KMS-11 (cell line): ENCODE results near the gene FAR2.

ENCODE experiments used
- H2AFZ ChIP-seq: fragments of 200-600 bp; sonication (generic); 2 replicates; pipeline ENCODE4 v1.6.1; 2016; ENCODE audit warnings: antibody characterized with exemption, mixed run types, low read depth
- H3K27ac ChIP-seq: fragments of 200-600 bp; sonication (generic); 2 replicates; pipeline ENCODE4 v1.6.1; 2016; ENCODE audit warnings: mild to moderate bottlenecking, mixed run types
- H3K27me3 ChIP-seq: fragments of 200-600 bp; sonication (generic); 2 replicates; pipeline ENCODE4 v1.6.1; 2017; ENCODE audit warnings: mild to moderate bottlenecking, low read depth, mixed run types, moderate library complexity; ENCODE audit not compliant: insufficient read depth
- H3K36me3 ChIP-seq: fragments of 200-600 bp; sonication (generic); 2 replicates; pipeline ENCODE4 v1.6.1; 2017; ENCODE audit warnings: mild to moderate bottlenecking, mixed run types; ENCODE audit not compliant: insufficient read depth
- H3K4me1 ChIP-seq: fragments of 200-600 bp; sonication (generic); 2 replicates; pipeline ENCODE4 v1.6.1; 2016; ENCODE audit warnings: mild to moderate bottlenecking, low read depth, mixed run types; ENCODE audit not compliant: poor library complexity, severe bottlenecking
- H3K4me2 ChIP-seq: fragments of 200-600 bp; sonication (generic); 2 replicates; pipeline ENCODE4 v1.7.0; 2016; ENCODE audit warnings: mild to moderate bottlenecking, mixed run types
- H3K4me3 ChIP-seq: fragments of 200-600 bp; sonication (generic); IDR thresholded peaks from 2 replicates; pipeline ENCODE4 v1.6.1; 2017; ENCODE audit warnings: low read depth, low read length, mixed read lengths; ENCODE audit not compliant: insufficient read depth
- H3K79me2 ChIP-seq: fragments of 200-600 bp; sonication (generic); 2 replicates; pipeline ENCODE4 v1.6.1; 2016; ENCODE audit warnings: low read depth, mixed run types; ENCODE audit not compliant: insufficient read depth
- H3K9ac ChIP-seq: fragments of 200-600 bp; sonication (generic); 2 replicates; pipeline ENCODE4 v1.6.1; 2016; ENCODE audit warnings: mild to moderate bottlenecking, mixed run types
- H4K20me1 ChIP-seq: fragments of 200-600 bp; sonication (generic); 2 replicates; pipeline ENCODE4 v1.6.1; 2016; ENCODE audit warnings: mild to moderate bottlenecking, mixed run types; ENCODE audit not compliant: insufficient read depth
- CTCF ChIP-seq: fragments of 200-600 bp; sonication (generic); conservative IDR thresholded peaks from 2 replicates; pipeline ENCODE4 v1.6.1; 2017; ENCODE audit warnings: low read depth, mild to moderate bottlenecking, antibody characterized with exemption, low read length, moderate library complexity, mixed read lengths

FAR2 gene

GRCh38 chr12:29346769-29347421, 197.8 kb downstream of the FAR2 start:
- H3K36me3 ChIP-seq: no peaks in the 10 kb centered on the region
- no peak for TF ChIP-seq CTCF

GRCh38 chr12:29350080-29350479, 201.0 kb downstream of the FAR2 start:
- no peak overlapping the region for H3K9ac ChIP-seq
- H4K20me1 ChIP-seq: no peaks in the 10 kb centered on the region
- H3K79me2 ChIP-seq: no peaks in the 10 kb centered on the region
- no peaks in the 10 kb centered on the region for H3K36me3 ChIP-seq
- no peak overlapping the region for H2AFZ ChIP-seq
- TF ChIP-seq CTCF: no peak
- H3K4me3 ChIP-seq: no peak overlapping the region
- H3K4me2 ChIP-seq: no peak overlapping the region
- H3K27ac ChIP-seq: no peak overlapping the region
- no peaks in the 10 kb centered on the region for H3K27me3 ChIP-seq
- H3K4me1 ChIP-seq: no peaks in the 10 kb centered on the region

More at GRCh38 chr12:29346769-29347421, 197.8 kb downstream of the FAR2 start:
- Histone ChIP-seq H3K9ac (no peak overlapping the region), H3K79me2 (no peaks in the 10 kb centered on the region), H2AFZ (no peak overlapping the region), H3K27ac (no peak overlapping the region), H3K4me1 (no peaks in the 10 kb centered on the region), H3K27me3 (no peaks in the 10 kb centered on the region), H3K4me2 (no peak overlapping the region), H3K4me3 (no peak overlapping the region), H4K20me1 (no peaks in the 10 kb centered on the region)

GRCh38 chr12:29354954-29355353, 205.9 kb downstream of the FAR2 start:
- no peak overlapping the region for H3K4me2 ChIP-seq
- no peaks in the 10 kb centered on the region for H3K27me3 ChIP-seq
- no peak overlapping the region for H3K9ac ChIP-seq
- no peak overlapping the region for H3K4me3 ChIP-seq
- no peaks in the 10 kb centered on the region for H3K79me2 ChIP-seq
- H3K27ac ChIP-seq: no peak overlapping the region
- no peaks in the 10 kb centered on the region; the same call in 1 of the 2 replicates for H3K36me3 ChIP-seq
- no peaks in the 10 kb centered on the region for H4K20me1 ChIP-seq
- H2AFZ ChIP-seq: no peak overlapping the region
- no peaks in the 10 kb centered on the region for H3K4me1 ChIP-seq
- TF ChIP-seq CTCF: no peak

DNA sequence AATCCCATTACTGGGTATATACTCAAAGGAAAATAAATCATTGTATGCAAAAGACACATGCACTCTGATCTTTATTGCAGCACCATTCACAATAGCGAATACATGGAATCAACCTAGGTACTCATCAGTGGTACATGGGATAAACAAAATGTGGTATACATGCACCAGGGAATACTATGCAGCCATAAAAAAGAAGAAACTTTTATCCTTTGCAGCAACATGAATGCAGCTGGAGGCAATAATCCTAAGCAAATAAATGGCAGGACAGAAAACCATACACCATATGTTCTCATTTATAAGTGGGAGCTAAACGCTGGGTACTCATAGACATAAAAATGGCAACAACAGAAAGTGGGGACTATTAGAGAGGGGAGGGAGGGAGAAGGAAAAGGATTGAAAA, 216.0 kb downstream of the FAR2 start:
- Histone ChIP-seq H3K4me1 (no peaks in the 10 kb centered on the region), H4K20me1 (no peaks in the 10 kb centered on the region), H2AFZ (no peak overlapping the region), H3K36me3 (peaks cover 4% of the 10 kb centered on the region), H3K79me2 (no peaks in the 10 kb centered on the region), H3K4me3 (no peak overlapping the region), H3K27me3 (no peaks in the 10 kb centered on the region), H3K4me2 (no peak overlapping the region), H3K27ac (no peak overlapping the region), H3K9ac (no peak overlapping the region)
- no peak for TF ChIP-seq CTCF
